ENCODE data around the gene PAPPA2.

DNA sequence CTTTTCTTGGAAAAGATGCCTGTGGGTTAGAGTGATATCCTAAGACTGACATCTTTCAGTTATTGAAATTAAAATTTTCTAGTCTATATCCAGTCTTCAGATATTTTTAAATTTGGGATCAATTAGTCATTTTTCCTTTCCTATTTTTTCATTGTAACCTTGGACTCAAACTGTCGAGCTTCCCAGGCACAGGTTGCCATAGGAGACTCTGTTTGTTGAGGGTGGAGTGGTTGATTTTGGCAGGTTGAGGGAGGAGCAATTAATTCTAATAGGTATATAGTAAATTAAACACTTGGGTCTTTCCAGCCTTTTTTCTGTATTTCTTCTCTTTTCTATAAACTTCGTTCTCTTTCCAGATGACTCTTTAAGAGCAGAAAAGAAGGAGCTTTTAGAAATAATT, 374.7 kb downstream of the PAPPA2 start:
- TF ChIP-seq POLR2A (IDR thresholded peaks at IDR 0.05) (no peak), CTCF (IDR thresholded peaks at IDR 0.05) (no peak), POLR2AphosphoS5 (IDR thresholded peaks at IDR 0.05) (no peak), EP300 (IDR thresholded peaks at IDR 0.05) (no peak)
